Activated CD8-positive, alpha-beta memory T cell treated with anti-CD3 and anti-CD28 coated beads for 36 hours (primary cell): ENCODE data around the gene EEF1E1. TPM values are rescaled to one million over a fixed set of nuclear protein-coding genes. Genes with fewer than 3 reads are reported as not detected.

Experiments
- CTCF ChIA-PET: fragments of 350-600 bp; sonication (Branson Sonifier 250); formaldehyde crosslinking; loops from one replicate; lab custom pipeline; 2021; ENCODE audit warnings: antibody characterized with exemption; lab: Charles Lee
- POLR2A ChIA-PET: fragments of 350-600 bp; sonication (Branson Sonifier 250); formaldehyde crosslinking; loops from one replicate; lab custom pipeline; 2021; ENCODE audit warnings: antibody characterized with exemption; lab: Charles Lee
- total RNA-seq, 2 experiments: library from RNA; stranded (reverse); gene quantifications; one replicate each; pipeline ENCODE4 v1.2.3, GENCODE V29; 2021

Gene EEF1E1
- total RNA-seq: 10 to 100 TPM; 81.1 to 82.5 TPM

DNA sequence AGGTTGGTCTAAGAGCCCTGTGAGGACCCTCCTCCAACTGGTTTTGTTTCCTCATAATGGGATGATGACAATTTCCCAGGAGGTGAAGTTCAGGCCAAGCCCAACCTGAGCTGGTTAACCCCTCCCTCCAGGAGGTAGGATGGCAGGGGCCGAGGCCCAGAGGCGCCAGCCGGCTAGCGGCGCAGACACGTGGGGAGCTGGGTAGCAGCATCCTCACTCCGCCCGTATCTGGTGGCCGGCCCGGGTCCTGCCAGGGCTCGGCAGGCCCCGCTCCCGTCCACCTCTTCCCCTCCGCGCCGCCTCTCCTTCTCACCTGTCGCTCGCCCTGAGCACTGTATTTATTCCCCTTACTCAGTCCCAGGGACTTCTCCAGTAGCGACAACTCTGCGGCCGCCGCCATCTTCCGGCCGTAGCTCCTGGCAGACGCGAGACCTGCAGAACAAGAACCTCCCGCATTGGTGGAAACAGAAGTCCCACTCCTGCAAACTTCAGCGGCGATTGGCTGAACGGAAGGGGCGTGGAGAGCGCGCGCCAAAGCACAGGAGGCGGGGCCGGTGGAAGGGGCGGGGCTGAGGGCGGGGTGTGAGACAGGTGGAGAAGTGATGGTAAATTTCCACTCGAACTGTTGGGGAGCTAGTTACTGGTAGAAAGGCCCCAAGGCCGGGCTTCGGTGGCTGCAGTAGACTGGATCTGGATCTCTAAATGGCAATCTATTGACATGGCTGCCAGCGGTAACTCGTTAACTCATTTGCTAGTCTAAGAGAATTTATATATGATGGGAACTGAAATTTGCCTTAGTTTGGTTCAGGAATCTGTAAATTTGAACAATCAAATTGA lies at the start of gene EEF1E1:
Gene EEF1E1, minus strand, starts transcription at position 427 of the 837 bp plus-strand sequence. Its CDS starts 27 bp downstream, at position 400.
- CTCF ChIA-PET: interaction anchor here (0.9 kb wide), 1 partner anchor 117 kb away, joined by 3 read pairs; no protein-coding TSS in a partner anchor
- POLR2A ChIA-PET: interaction anchor here (0.5 to 1.5 kb wide), 6 partner anchors 15 to 713 kb away, joined by 3 to 18 read pairs (median 5); partner anchors contain the start of genes BLOC1S5, CAGE1 and RIOK1

DNA sequence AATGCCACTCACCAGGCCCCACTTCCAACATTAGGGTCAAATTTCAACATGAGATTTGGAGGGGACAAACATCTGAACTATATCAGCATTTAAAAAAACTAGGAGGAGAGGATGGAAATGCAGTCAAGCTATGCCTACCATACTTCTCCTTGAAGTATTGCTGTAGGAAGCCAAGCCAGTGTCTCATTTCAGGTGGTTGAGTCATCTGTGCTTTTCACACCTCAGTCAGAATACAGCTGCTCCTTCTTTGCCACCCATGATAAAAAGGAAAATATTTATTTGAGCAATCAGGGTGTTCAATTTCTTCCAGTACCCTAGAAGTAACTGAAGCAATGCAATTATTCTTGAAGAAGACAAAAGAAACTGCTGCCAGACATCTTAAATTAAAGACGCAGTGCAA lies 47.0 kb upstream of the EEF1E1 start:
- CTCF ChIA-PET: no interaction called here
- POLR2A ChIA-PET: no interaction called here

DNA sequence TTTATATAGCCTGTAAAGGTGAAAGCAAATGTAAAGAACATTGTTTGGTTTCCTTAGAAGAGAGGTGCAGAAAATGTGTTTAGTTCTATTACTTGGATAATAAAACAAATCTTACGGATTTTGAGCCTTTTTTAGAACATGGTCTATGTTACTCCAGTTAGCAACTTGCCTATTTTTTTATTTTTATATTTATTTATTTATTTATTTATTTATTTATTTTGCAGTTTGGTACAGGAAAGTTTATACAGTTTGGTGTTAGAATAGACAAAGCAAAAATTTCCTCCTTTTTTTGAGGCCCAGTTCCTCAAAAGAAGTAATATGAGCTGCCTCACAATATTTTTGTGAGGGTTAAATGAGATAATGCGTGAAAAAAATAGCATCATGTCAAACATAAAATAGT lies 41.6 kb upstream of the EEF1E1 start:
- POLR2A ChIA-PET: no interaction called here
- CTCF ChIA-PET: no interaction called here

DNA sequence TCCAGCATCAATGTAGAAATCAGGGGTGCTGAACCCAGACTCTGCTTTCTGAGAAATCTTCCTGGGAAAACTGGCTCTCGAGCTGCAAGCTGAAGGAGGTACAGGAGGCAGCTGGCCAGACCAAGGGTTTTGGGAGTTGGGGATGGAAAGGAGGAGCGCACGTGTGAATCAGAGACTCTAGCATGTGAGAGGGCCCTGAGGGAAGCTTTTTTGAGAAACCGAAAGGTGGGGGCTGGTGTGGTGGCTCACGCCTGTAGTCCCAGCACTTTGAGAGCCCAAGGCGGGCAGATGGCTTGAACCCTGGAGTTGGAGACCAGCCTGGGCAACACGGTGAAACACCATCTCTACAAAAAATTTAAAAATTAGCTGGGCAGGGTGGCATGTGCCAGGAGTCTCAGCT lies 37.1 kb upstream of the EEF1E1 start:
- POLR2A ChIA-PET: no interaction called here
- CTCF ChIA-PET: no interaction called here

DNA sequence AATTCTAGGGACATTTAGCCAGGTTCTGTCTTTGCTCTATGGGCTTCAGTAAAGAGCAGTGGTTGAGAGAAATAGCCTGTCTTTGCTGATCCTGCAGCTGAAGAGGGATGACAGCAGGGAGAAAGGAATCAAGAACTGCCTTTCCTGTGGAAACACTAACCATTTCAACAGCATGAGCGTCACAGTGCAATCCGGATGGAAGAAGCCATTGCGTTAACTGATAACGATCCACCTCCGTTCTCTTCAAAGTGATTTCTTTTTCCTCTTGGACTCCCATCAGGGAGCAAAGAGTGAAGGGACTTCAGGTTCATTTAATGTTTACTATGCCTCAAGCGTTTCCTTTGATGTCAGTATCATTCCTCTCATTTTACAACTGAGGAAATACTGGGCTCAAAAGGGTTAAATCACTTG lies 35.2 kb upstream of the EEF1E1 start:
- POLR2A ChIA-PET: no interaction called here

DNA sequence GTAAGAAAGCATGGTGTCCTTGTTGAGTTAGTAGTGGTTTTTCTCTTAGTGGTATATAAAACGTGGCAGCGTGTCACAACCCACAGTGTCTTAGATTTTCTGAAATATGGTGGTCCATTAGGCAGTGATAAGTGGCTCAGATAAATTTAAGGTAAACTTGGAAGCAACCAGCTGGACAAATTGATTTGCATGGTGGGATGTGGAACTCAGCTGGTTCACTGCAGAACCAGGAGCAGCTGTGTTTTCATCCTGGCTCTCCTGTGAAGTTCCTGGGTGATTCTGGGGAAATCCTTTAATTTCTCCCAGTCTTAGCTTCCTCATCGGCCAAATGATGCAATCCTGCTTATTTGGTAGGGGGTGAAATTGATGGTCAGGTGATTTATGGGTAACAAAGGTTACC lies 32.9 kb upstream of the EEF1E1 start:
- ChIA-PET CTCF (no interaction called here), POLR2A (no interaction called here)

More for the DNA sequence above, 35.2 kb upstream of the EEF1E1 start:
- CTCF ChIA-PET: no interaction called here

DNA sequence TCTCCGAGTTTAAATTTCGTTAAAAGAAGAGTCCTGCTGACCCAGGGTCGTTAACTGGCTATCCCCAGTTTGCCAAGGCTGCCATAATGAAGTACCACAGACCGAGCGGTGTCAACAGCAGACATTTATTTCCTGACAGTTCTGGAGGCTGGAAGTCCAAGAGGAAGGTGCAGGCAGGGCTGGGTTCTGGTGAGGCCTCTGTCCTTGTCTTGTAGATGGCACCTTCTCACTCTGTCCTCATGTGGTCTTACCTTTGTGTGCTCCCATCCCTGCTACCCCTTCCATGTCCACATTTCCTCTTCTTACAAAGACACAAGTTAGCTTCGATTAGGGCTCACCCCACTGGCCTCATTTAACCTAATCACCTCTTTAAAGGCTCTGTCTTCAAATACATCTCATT lies 29.8 kb upstream of the EEF1E1 start:
- ChIA-PET CTCF (interaction anchor here (2.8 kb wide), 1 partner anchor 87 kb away, joined by 20 read pairs; no protein-coding TSS in a partner anchor), POLR2A (no interaction called here)

DNA sequence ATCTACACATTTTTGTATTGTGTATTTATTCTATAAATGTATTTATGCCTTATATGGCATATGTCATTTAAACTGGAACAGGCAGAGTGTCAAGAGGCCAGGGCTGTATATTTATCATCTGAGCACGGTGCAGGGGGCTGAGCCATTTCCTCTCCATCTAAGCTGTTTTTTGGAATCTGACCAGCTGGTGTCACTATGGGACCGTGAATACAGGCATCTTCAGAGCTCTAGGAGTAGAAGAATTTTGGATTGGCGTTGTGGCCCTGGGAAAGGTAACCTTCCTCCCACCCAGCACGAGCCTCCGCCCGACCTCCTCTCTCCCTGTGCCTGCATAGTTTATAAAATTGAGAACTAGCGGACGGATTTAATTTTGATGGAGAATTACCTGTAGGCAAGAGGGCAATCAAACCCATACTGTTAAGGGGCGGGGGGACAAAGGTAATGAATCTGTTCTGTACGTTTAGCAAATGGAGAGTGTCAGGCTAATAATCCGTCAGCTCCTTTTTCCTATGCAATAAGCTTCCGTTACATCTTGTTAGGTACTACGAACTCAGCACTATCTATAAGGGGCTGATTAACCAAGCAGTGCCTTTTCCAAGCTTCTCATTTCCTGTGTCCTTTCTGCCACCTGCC lies 29.0 kb upstream of the EEF1E1 start:
- POLR2A ChIA-PET: no interaction called here
- CTCF ChIA-PET: interaction anchor here (2.8 kb wide), 1 partner anchor 87 kb away, joined by 20 read pairs; no protein-coding TSS in a partner anchor

DNA sequence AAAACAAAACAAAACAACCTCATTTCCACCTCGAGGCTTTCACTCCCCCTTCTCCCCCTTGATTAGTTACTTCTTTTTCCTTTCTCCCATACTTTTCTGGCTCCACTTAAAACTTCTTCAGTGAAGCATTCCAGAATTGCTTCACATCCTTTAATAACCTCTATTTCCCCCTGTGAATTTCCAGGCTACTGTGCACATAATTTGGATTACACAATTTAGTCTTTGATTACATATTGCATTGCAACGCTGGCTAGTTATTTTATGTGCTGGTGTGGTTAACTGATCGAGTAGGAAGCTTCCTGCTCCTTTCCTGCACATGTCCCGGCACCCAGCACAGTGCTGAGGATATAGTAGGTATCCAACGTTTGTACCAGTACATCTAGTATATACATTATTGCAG lies 28.1 kb upstream of the EEF1E1 start:
- POLR2A ChIA-PET: no interaction called here
- CTCF ChIA-PET: interaction anchor here (2.8 kb wide), 1 partner anchor 88 kb away, joined by 20 read pairs; no protein-coding TSS in a partner anchor

DNA sequence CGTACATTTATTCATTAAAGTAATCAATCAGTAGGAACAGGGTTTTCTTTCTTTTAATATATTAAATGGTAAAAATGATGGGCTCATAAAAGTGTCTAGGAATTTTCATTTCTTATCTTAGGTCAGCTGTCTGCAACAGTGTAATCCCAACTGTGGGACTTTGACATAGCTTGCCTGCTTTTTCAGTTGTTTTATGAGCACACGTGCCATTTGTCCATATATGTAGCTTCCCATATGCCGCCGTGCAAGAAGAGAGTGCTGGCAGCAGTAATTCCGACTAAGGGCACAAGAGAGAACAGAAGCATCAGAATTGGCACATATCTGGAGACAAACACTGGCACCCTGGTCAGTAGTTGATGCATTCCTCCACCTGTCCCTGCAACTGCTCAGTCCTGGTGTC lies 20.9 kb upstream of the EEF1E1 start:
- ChIA-PET CTCF (no interaction called here), POLR2A (no interaction called here)

DNA sequence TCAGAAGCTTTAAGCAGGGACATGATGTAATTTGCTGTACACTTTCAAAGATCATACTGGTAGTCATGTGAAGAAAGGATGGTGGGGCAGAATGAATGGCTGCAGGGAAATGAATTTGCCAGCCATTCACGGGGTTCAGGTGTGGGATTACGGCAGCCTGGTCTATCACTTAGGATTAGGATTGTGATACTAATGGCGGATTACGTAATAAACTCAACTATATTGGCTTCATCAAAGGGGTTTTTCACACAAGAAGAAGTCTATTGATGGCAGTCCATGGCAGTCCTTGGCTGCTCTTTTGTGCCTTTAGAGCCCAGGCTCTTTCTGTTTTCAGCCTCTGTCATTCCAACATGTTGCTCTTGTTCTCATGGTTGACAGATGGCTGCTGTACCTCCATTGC lies 12.6 kb upstream of the EEF1E1 start:
- POLR2A ChIA-PET: no interaction called here

DNA sequence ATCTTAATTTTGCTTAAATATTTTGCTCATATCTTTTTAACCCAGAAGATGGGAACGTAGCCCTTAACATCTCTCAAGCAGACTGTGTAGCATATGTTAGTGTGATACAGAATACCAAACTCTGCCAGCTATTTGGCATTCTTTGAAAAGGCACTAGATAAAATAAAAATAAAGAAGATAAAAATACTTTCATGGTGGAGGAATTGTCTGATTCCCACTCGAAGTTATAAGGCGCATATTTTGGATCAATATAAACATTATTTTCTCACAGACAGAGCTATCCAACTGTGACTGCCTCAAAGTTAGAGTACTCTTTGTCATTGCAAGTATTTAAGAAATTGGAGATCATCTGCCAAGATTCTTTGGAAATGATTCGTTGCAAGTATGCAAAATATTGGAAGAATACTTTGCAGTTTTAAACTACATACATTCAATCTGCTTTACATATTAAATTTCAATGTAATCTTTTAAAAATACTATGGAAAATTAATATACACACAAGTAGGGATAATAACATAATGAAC lies 10.8 kb upstream of the EEF1E1 start:
- ChIA-PET CTCF (no interaction called here), POLR2A (no interaction called here)

More for the DNA sequence above, 12.6 kb upstream of the EEF1E1 start:
- CTCF ChIA-PET: no interaction called here

DNA sequence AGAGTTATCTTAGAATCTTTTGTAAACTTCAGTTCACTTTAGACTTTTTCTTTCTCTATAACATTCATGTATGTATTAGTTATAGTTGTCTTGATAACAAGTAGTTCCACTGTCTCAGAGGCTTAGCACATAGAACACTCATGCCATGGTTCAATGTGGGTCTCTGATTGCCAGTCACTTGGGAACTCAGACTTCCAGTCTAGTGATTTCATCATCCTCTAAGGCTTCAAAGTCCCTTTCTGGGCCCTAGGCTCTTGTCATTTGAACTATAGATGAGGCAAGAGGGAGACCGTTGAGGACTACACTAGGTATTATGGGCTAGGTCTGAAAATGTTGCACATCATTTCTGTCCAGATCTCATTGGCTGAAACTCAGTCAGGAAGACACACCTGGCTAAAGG lies 8.4 kb upstream of the EEF1E1 start:
- ChIA-PET CTCF (no interaction called here), POLR2A (no interaction called here)

DNA sequence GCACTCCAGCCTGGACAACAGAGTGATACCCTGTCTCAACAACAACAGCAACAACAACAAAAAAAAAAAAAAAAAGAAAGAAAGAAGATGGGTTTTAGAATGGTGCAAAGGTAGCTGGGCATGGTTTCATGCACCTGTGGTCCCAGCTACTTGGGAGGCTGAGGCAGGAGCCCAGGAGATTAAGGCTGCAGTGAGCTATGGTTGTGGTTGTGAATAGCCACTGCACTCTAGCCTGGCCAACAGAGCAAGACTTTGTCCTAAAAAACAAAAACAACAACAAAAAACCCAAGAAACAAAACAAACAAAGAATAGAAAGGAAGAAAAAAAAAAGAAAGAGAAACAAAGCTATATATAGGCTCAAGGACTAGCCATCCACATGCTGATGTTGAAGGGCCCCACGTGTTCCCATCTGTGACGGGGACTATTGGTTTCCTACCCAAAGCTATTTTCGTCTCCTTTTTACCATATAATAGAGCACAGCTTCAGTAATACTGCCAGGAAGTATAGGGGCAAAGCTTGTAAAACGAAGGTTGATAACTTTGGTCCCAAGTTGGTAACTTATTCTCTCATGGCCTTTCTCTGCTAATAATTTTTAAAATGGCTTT lies 7.9 kb upstream of the EEF1E1 start:
- ChIA-PET POLR2A (no interaction called here), CTCF (no interaction called here)

DNA sequence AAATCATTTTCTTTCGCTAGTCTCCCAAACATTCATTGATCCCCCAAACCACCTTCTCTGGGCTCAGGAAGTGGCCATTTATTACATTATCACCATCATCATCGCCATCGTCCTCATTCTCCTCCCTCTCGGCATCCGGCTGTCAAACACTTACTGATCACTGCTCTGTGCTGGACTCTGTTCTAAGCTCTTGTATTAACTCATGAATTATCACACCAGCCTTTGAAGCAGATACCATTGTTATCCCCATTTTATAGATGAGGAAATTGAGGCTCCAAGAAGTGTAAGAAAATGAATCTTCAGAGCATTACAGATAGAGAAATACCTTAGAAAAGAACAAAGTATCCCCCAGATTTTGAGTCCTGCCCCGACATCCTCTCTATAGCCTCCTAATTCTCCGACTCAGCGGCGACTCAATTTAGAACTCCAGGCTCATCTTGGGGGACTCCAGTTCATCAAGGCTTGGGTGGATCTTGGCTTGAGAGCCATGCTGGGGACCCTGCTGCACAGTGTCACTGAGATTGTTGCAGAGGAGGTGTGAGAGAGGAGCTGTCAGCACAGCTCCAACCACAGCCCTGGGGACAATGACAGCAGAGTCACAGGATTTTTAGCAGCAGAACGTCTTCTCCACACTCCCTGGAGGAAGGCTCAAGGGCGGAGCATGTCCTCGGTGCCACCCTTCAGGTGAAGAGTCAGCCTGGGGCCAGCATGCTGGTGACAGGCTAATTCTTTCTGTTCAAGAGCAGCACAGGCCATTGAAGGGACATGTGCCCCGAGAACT lies 6.6 kb upstream of the EEF1E1 start:
- ChIA-PET POLR2A (no interaction called here), CTCF (no interaction called here)

DNA sequence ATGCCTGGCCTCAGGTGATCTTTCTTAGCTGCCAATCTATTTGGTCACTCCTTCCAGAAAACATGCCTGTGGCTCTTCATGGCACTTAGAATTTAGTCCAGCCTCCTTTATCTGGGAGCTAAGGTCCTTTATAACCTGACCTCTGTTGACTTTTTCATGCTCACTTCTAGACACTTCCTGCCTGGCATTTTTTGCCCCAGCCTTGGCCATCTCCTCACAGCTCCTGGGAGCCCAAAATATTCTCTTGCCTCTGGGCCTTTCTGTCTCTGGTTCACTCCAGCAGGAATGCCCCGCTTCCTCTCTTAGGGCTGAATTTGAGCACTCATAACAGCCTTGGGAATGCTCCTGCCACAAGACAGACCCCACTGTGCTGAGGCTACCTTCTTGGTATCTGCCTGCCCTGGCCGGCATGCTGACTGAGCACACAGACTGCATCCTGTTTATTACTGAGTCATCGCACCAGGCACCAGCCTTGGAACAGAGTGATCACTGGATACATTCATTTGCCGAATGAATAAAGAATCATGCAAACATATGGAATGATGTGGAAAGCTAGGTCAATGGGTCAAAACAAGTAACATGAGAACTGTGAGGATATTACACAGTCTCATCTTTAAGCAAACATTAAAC lies 5.8 kb upstream of the EEF1E1 start:
- ChIA-PET POLR2A (no interaction called here), CTCF (interaction anchor here (0.6 kb wide), 1 partner anchor 175 kb away, joined by 3 read pairs; no protein-coding TSS in a partner anchor)

DNA sequence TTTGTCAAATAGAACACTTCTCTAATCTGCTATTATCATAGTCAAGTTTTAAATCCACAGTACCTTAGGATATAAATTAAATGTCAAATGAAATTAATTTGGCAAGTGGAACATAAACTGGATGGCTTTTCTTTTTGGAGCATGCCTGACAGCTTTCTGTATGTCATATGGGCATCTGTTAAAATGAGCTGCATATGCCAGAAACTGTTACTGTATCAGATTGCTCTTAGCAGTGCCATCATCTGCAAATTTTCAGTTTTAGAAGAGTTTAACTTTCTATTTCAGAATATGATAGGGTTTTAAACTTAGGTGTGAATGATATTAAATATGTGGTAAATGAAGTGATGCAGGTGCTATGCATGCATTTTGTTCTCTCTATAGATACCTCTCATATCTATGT lies 3.4 kb upstream of the EEF1E1 start:
- POLR2A ChIA-PET: no interaction called here
- CTCF ChIA-PET: interaction anchor here (0.6 kb wide), 1 partner anchor 130 kb away, joined by 3 read pairs; no protein-coding TSS in a partner anchor

DNA sequence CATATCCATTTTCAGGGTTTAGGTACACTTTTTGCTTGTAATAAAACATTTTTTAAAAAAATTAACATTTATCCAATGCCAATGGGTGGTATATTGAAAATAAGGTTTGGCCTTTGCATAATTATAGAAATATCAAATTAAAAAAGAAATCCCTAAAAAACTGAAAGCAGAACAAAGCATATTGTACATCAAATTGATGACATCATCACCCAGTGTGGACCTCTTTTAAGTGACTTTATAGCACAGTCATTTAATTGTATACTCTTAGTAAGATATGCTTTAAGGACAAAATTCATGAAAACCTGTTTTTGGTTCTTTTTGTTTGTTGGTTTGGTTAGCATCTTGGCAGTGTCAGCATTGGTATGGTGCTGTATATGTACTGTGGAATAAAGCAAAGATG lies 1.4 kb upstream of the EEF1E1 start:
- CTCF ChIA-PET: no interaction called here

More for the DNA sequence above, 1.4 kb upstream of the EEF1E1 start:
- POLR2A ChIA-PET: no interaction called here
